Astrocyte of the spinal cord (primary cell): Measurements from ENCODE around the gene ZNF700.
"Not testable (repeated sequence)": the region's sequence is repeated elsewhere in the genome, so short reads cannot be mapped to it uniquely, and the experiment has no call there.

Experiments used
- DNase-seq: peaks from one replicate; pipeline ENCODE4 v3.0.0; 2011; ENCODE audit warnings: low read depth, low spot score
- H3K4me3 ChIP-seq: 2 replicates; pipeline ENCODE4 v1.5.1; 2011; ENCODE audit warnings: low read depth, mild to moderate bottlenecking, low read length, moderate library complexity
- in situ Hi-C: cut with HindIII; loops from 2 replicates; pipeline ENCODE4 v1.10.0; 2017; ENCODE audit warnings: low sequenced_read_pairs
- TF ChIP-seq, protein P1 (sequence below): IDR thresholded peaks from 2 replicates; pipeline ENCODE4 v1.5.1; 2012; ENCODE audit warnings: low read depth, mild to moderate bottlenecking, low read length, inconsistent platforms

ZNF700 gene

GRCh38 chr19:11887611-11888531, 37.0 kb upstream of the ZNF700 start, which contains the start of gene ZNF69:
Gene ZNF69 (plus strand): TSS chr19:11887782. CDS start chr19:11887924, 142 bp downstream.
- in situ Hi-C loops: no loop called here
- TF ChIP-seq, protein P1, sequence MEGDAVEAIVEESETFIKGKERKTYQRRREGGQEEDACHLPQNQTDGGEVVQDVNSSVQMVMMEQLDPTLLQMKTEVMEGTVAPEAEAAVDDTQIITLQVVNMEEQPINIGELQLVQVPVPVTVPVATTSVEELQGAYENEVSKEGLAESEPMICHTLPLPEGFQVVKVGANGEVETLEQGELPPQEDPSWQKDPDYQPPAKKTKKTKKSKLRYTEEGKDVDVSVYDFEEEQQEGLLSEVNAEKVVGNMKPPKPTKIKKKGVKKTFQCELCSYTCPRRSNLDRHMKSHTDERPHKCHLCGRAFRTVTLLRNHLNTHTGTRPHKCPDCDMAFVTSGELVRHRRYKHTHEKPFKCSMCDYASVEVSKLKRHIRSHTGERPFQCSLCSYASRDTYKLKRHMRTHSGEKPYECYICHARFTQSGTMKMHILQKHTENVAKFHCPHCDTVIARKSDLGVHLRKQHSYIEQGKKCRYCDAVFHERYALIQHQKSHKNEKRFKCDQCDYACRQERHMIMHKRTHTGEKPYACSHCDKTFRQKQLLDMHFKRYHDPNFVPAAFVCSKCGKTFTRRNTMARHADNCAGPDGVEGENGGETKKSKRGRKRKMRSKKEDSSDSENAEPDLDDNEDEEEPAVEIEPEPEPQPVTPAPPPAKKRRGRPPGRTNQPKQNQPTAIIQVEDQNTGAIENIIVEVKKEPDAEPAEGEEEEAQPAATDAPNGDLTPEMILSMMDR: peak; percentile 34
- peak within 1 kb of the TSS; percentile 79 for H3K4me3 ChIP-seq
- DNase-seq: peak; percentile 65

DNA sequence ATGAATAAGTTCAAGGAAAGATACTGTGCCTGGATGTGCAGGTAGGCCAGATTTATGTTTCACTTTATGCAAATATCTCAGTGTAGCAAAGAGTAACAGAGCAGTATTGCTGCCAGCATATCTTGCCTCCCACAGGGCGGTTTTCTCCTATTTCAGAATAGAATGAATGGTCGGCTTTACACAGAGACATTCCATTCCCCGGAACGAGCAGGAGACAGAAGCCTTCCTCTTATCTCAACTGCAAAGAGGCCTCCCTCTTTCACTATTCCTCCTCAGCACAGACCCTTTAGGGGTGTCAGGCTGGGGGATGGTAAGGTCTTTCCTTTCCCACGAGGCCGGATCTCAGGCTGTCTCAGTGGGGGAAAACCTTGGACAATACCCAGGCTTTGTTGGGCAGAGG, 35.0 kb upstream of the ZNF700 start:
- DNase-seq: peak; percentile 9
- in situ Hi-C loops, H3K4me3 ChIP-seq: not testable (repeated sequence)

- TF ChIP-seq, protein P1: no peak
- in situ Hi-C loops: no loop called here
- H3K4me3 ChIP-seq: no peak overlapping the region
- DNase-seq: no peak
Measured at GRCh38 chr19:11890634-11891033, 34.3 kb upstream of the ZNF700 start.

DNA sequence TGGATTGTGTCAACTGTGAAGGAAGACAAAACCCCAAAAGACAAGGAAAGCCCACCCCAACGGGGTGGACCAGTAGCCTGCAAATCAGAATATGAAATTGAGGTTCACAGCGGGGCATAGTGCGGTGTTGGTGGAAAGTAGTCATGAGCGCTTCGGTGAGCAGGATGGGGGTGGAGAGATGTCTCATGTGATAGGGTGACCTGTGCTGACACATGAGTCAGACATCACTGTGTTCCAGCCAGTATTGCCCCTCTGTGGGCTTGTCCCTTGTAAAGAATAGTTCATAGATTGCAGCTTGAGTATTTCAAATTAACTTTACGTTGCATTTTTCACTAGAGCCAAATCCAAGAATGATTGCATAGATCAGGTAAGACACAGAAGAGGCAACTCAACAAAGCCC, 30.1 kb upstream of the ZNF700 start:
- no peak for DNase-seq

DNA sequence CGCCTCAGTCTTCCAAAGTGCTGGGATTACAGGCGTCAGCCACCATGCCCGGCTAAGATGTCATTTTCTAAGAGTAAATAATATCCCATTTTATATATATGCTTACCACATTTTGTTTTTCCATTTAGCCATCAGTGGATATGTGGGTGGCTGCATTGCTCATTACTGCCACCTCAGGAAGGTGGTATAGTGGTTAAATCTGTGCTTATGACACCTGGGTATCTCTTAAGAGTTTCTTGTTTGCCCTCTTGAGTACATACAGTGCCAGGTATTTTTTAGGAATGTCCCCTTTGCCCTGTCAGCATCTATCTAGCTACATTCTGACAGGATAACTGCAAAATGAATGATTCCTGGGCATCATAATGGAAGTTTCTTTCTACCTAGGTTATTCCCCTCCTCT, 22.7 kb upstream of the ZNF700 start:
- TF ChIP-seq, protein P1: no peak
- in situ Hi-C loops: no loop called here

More for the DNA sequence above, 30.1 kb upstream of the ZNF700 start:
- TF ChIP-seq, protein P1: no peak
- in situ Hi-C loops: no loop called here
- no peak overlapping the region for H3K4me3 ChIP-seq

GRCh38 chr19:11905928-11906327, 19.0 kb upstream of the ZNF700 start:
- in situ Hi-C loops: no loop called here
- no peak overlapping the region for H3K4me3 ChIP-seq
- DNase-seq: no peak
- TF ChIP-seq, protein P1: no peak

More for the DNA sequence above, 22.7 kb upstream of the ZNF700 start:
- no peak for DNase-seq
- H3K4me3 ChIP-seq: no peak overlapping the region

GRCh38 chr19:11911937-11912336, 13.0 kb upstream of the ZNF700 start:
- in situ Hi-C loops, H3K4me3 ChIP-seq, DNase-seq: not testable (repeated sequence)

DNA sequence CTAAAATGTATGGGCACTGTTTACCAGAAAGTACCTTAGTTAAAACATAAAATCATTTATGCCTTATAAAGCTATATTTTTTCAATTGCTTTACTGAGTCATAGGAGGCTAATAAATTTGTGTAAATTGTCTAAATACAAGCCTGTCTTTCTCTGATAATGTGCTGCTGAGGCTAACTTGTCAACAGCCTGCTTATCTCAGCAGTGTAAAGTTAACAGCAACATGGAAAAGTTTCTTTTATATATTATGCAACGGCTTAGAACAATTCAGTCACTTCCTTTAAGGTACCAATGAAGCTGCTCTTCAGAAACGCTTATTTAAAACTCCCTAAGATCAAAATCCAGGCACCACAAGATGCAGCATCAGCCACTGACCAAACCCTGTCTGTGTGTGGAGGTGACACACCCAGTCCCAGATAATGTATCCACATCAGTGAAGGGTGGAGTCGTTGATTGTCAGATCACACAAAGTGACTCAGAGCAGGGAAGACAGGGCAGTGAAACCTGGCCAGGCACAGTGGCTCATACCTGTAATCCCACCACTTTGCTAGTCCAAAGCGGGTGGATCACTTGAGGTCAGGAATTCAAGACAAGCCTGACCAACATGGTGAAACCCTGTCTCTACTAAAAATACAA, 10.4 kb upstream of the ZNF700 start:
- DNase-seq, in situ Hi-C loops, H3K4me3 ChIP-seq: not testable (repeated sequence)
